ENCODE measurements around the gene NDUFS5.

- TF ChIP-seq JUNB (IDR thresholded peaks at IDR 0.05) (no peak), MAFK (IDR thresholded peaks at IDR 0.05; ENCODE audit: partially characterized antibody) (no peak), BHLHE40 (IDR thresholded peaks at IDR 0.05; ENCODE audit: low read depth, low read length) (no peak), MAZ (IDR thresholded peaks at IDR 0.05; ENCODE audit: borderline replicate concordance, low read depth, low read length) (no peak), MYC (IDR thresholded peaks at IDR 0.05; ENCODE audit: borderline replicate concordance, low read length) (no peak), CEBPB (IDR thresholded peaks at IDR 0.05) (no peak), CHD2 (IDR thresholded peaks at IDR 0.05; ENCODE audit: low read length, partially characterized antibody) (no peak), CTCF (IDR thresholded peaks at IDR 0.05) (no peak), ATOH8 (CRISPR knock-in tag; IDR thresholded peaks at IDR 0.05; ENCODE audit: low read depth) (no peak), SMC3 (IDR thresholded peaks at IDR 0.05) (no peak)
Observed at GRCh38 chr1:39076127-39076798, 50.1 kb downstream of the NDUFS5 start.
